Measurements from ENCODE around the gene PLK3. TPM values are rescaled to one million over a fixed set of nuclear protein-coding genes. Genes with fewer than 3 reads are reported as not detected.

PLK3 gene
- total and polyA plus RNA-seq, 9 of the 15 experiments (the other 6 are each of a cell fraction or from before 2014, with no cell fraction given): 0.52 to 22.7 (median 11.0) TPM

DNA sequence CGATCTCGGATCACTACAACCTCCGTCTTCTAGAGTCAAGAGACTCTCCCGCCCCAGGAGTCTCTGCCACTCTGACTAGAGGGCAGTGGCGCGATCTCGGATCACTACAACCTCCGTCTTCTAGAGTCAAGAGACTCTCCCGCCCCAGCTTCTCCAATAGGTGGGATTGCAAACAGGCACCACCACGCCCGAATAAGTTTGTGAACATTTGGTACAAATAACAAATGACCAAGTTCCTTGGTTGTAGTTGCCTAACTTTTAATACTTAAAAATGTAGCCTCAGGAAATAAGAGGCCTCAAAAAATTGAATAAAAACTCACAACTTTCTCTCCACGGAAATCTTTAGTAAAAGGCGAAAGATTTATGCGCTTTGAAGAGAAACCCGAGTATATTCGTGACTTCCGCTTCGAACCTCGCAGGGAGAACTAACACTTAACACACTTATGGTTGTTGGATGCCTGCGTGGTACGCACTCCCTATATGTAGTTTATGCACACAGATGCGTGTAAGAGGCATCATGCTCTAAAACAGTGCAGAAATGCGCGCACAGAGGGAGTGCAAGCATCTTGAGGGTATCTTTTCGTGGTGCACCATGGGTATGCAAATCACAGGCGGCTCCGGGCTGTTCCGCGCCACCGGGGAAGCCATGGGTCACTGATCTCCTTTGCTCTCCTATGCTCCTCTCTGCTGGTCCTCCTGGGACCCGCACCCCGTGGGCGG, 19.6 kb downstream of the PLK3 start (continued):
- TF ChIP-seq JUN (IDR thresholded peaks at IDR 0.05; ENCODE audit: borderline replicate concordance, low read depth, low read length) (no peak), JUN (CRISPR knock-in tag; IDR thresholded peaks at IDR 0.05; ENCODE audit: borderline replicate concordance) (peak; percentile 81; the same call in 1 of the 2 replicates), RUNX1 (IDR thresholded peaks at IDR 0.05; ENCODE audit: low read depth) (peak; percentile 92), HNRNPK (IDR thresholded peaks at IDR 0.05; ENCODE audit: low read depth, low read length, poor library complexity, severe bottlenecking) (no peak), ZNF12 (CRISPR knock-in tag; IDR thresholded peaks at IDR 0.05) (peak; percentile 46; the same call in 1 of the 2 replicates), ZBTB7A (IDR thresholded peaks at IDR 0.05; ENCODE audit: borderline replicate concordance, control insufficient read depth, low read depth, low read length) (no peak), FOS (IDR thresholded peaks at IDR 0.05; ENCODE audit: extremely low read depth, insufficient read length) (no peak), HMG20B (CRISPR knock-in tag; IDR thresholded peaks at IDR 0.05) (peak; percentile 90), POU5F1 (IDR thresholded peaks at IDR 0.05; ENCODE audit: borderline replicate concordance, low read depth, low read length, partially characterized antibody) (no peak), FOXP1 (CRISPR knock-in tag; IDR thresholded peaks at IDR 0.05) (peak; percentile 82), CC2D1A (IDR thresholded peaks at IDR 0.05) (peak; percentile 15; the same call in 1 of the 2 replicates), ZNF717 (CRISPR knock-in tag; IDR thresholded peaks at IDR 0.05) (peak; percentile 95), SETDB1 (IDR thresholded peaks at IDR 0.05; ENCODE audit: low read length) (no peak), TEAD2 (tag; IDR thresholded peaks at IDR 0.05) (no peak), PML (IDR thresholded peaks at IDR 0.05; ENCODE audit: low read length) (peak; percentile 100), ZNF644 (tag; IDR thresholded peaks at IDR 0.05; ENCODE audit: low read depth) (peak; percentile 65; the same call in 1 of the 2 replicates), TRIM28 (IDR thresholded peaks at IDR 0.05) (no peak; the same call in 1 of the 2 replicates), ZNF316 (IDR thresholded peaks at IDR 0.05) (peak; percentile 99), PHF20 (IDR thresholded peaks at IDR 0.05; ENCODE audit: partially characterized antibody) (peak; percentile 18), NELFE (IDR thresholded peaks at IDR 0.05; ENCODE audit: insufficient read depth, insufficient read length) (no peak), ZNF324 (CRISPR knock-in tag; IDR thresholded peaks at IDR 0.05) (no peak), ZNF780A (CRISPR knock-in tag; IDR thresholded peaks at IDR 0.05) (peak; percentile 89)
- TF ChIP-seq, protein P1, sequence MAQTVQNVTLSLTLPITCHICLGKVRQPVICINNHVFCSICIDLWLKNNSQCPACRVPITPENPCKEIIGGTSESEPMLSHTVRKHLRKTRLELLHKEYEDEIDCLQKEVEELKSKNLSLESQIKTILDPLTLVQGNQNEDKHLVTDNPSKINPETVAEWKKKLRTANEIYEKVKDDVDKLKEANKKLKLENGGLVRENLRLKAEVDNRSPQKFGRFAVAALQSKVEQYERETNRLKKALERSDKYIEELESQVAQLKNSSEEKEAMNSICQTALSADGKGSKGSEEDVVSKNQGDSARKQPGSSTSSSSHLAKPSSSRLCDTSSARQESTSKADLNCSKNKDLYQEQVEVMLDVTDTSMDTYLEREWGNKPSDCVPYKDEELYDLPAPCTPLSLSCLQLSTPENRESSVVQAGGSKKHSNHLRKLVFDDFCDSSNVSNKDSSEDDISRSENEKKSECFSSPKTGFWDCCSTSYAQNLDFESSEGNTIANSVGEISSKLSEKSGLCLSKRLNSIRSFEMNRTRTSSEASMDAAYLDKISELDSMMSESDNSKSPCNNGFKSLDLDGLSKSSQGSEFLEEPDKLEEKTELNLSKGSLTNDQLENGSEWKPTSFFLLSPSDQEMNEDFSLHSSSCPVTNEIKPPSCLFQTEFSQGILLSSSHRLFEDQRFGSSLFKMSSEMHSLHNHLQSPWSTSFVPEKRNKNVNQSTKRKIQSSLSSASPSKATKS (CRISPR knock-in tag; IDR thresholded peaks at IDR 0.05): peak; percentile 79; the same call in 1 of the 2 replicates
- TF ChIP-seq, protein P2, sequence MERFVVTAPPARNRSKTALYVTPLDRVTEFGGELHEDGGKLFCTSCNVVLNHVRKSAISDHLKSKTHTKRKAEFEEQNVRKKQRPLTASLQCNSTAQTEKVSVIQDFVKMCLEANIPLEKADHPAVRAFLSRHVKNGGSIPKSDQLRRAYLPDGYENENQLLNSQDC (CRISPR knock-in tag; IDR thresholded peaks at IDR 0.05): peak; percentile 99
- TF ChIP-seq, protein P3, sequence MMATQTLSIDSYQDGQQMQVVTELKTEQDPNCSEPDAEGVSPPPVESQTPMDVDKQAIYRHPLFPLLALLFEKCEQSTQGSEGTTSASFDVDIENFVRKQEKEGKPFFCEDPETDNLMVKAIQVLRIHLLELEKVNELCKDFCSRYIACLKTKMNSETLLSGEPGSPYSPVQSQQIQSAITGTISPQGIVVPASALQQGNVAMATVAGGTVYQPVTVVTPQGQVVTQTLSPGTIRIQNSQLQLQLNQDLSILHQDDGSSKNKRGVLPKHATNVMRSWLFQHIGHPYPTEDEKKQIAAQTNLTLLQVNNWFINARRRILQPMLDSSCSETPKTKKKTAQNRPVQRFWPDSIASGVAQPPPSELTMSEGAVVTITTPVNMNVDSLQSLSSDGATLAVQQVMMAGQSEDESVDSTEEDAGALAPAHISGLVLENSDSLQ (IDR thresholded peaks at IDR 0.05): peak; percentile 84
